ENCODE data around the gene PRTN3. TPM values are rescaled to one million over a fixed set of nuclear protein-coding genes. Genes with fewer than 3 reads are reported as not detected.
A peak's percentile ranks its signal among the peaks of the same experiment; 100 is the strongest.

Gene PRTN3
- total RNA-seq, 1 donor from 2014 or later, result not detected

DNA sequence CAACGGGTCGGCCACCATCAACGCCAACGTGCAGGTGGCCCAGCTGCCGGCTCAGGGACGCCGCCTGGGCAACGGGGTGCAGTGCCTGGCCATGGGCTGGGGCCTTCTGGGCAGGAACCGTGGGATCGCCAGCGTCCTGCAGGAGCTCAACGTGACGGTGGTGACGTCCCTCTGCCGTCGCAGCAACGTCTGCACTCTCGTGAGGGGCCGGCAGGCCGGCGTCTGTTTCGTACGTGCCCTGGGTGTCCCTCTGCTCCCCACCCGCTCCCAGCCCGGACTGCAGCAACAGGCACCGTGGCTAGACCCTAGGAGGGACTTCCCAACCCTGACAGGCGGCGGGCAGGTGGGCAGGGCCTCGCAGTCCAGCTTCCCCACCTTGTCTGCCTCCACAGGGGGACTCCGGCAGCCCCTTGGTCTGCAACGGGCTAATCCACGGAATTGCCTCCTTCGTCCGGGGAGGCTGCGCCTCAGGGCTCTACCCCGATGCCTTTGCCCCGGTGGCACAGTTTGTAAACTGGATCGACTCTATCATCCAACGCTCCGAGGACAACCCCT lies 14.8 kb downstream of the PRTN3 start:
- TF ChIP-seq, protein P1, sequence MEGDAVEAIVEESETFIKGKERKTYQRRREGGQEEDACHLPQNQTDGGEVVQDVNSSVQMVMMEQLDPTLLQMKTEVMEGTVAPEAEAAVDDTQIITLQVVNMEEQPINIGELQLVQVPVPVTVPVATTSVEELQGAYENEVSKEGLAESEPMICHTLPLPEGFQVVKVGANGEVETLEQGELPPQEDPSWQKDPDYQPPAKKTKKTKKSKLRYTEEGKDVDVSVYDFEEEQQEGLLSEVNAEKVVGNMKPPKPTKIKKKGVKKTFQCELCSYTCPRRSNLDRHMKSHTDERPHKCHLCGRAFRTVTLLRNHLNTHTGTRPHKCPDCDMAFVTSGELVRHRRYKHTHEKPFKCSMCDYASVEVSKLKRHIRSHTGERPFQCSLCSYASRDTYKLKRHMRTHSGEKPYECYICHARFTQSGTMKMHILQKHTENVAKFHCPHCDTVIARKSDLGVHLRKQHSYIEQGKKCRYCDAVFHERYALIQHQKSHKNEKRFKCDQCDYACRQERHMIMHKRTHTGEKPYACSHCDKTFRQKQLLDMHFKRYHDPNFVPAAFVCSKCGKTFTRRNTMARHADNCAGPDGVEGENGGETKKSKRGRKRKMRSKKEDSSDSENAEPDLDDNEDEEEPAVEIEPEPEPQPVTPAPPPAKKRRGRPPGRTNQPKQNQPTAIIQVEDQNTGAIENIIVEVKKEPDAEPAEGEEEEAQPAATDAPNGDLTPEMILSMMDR (IDR thresholded peaks at IDR 0.05), result no peak
- no peaks in the 10 kb centered on the region for H3K36me3 ChIP-seq
- H3K4me1 ChIP-seq, result peaks cover 21% of the 10 kb centered on the region
- H3K4me3 ChIP-seq, result no peak overlapping the region
- no peak for ATAC-seq
- H3K27ac ChIP-seq, result no peak overlapping the region
- no peak for DNase-seq
- intact Hi-C loops (cut with DNase I), result no loop called here
- no peaks in the 10 kb centered on the region for H3K9me3 ChIP-seq
- H3K27me3 ChIP-seq (ENCODE audit: low read depth), result peaks cover 23% of the 10 kb centered on the region

DNA sequence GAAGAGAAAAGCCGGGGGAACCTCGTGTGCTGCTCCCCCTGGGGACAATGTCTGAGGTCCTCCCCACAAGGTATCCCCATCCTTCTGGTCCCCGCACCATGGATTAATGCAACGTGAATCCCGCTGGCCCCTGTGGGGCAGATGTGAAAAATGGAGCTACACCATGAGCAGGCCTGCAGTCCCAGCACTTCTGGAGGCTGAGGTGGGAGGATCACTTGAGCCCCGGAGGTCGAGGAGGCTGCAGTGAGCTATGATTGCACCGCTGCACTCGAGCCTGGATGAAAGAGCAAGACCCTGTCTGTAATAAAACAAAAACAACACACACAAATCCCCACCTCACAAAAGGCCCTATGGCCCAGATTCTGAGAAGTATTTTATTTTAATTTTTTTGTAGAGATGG lies 17.5 kb downstream of the PRTN3 start:
- Histone ChIP-seq H3K4me3 (no peak overlapping the region), H3K9me3 (no peaks in the 10 kb centered on the region), H3K36me3 (no peaks in the 10 kb centered on the region), H3K27me3 (ENCODE audit: low read depth) (peaks cover 11% of the 10 kb centered on the region), H3K27ac (peak overlapping the region; percentile 71), H3K4me1 (peaks cover 15% of the 10 kb centered on the region)
- intact Hi-C loops (cut with DNase I), result no loop called here
- ATAC-seq (no peak), DNase-seq (no peak)
- TF ChIP-seq, protein P1 (IDR thresholded peaks at IDR 0.05), result no peak

- H3K27ac ChIP-seq, result peak within 1 kb of the TSS; percentile 71
- H3K4me1 ChIP-seq, result peaks cover 21% of the 10 kb centered on the region
- H3K36me3 ChIP-seq, result no peaks in the 10 kb centered on the region
- intact Hi-C loops (cut with DNase I), result no loop called here
- TF ChIP-seq, protein P1 (IDR thresholded peaks at IDR 0.05), result no peak
- peak within 1 kb of the TSS; percentile 61 for H3K4me3 ChIP-seq
- DNase-seq (peak; percentile 82), ATAC-seq (peak; percentile 9 to 53)
- no peaks in the 10 kb centered on the region for H3K9me3 ChIP-seq
- peaks cover 9% of the 10 kb centered on the region for H3K27me3 ChIP-seq (ENCODE audit: low read depth)
These were observed 18.4 kb downstream of the PRTN3 start, which contains the start of gene CFD for GRCh38 chr19:858868-859843. CFD (plus strand) TSS chr19:859664; CDS start chr19:859690, 26 bp downstream.

- peak overlapping the region; percentile 61 for H3K4me3 ChIP-seq
- H3K27ac ChIP-seq, result no peak overlapping the region
- TF ChIP-seq, protein P1 (IDR thresholded peaks at IDR 0.05), result no peak
- H3K36me3 ChIP-seq, result no peaks in the 10 kb centered on the region
- DNase-seq, result no peak
- H3K4me1 ChIP-seq, result peaks cover 22% of the 10 kb centered on the region
- H3K9me3 ChIP-seq, result no peaks in the 10 kb centered on the region
- intact Hi-C loops (cut with DNase I), result no loop called here
- H3K27me3 ChIP-seq (ENCODE audit: low read depth), result peaks cover 9% of the 10 kb centered on the region
- no peak for ATAC-seq
These were observed 20.4 kb downstream of the PRTN3 start for GRCh38 chr19:861141-861755.

DNA sequence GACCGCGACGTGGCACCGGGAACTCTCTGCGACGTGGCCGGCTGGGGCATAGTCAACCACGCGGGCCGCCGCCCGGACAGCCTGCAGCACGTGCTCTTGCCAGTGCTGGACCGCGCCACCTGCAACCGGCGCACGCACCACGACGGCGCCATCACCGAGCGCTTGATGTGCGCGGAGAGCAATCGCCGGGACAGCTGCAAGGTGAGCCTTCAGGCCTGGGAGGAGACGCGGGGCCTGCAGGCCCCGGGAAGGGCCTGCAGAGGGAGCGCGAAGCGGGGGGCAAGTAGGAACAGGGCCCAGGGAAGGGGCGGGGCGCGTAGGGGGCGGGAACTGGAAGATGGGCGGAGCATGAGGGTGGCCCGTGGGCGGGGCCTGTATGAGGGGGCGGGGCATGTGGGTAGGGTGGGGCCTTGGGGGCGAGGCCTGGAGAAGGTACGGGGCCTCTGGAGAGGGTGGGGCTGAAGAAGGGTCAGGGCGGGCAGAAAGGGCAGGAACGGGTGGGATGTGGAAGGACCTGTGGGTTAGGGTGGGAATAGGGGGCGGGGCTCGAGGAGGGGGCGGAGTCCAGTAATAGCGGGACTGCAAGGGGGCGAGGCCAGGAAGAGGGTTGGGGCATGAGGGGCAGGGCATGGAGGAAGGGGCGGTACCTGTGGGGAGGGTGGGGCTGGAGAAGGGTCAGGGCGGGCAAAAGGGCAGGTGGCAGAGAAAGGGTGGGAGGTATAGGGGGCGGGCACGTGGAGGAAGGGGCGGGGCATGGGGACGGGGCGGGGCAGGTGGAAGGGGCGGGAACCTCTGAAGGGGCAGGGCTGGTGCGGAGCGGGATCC lies 21.2 kb downstream of the PRTN3 start:
- H3K27me3 ChIP-seq (ENCODE audit: low read depth), result peaks cover 9% of the 10 kb centered on the region
- H3K36me3 ChIP-seq, result no peaks in the 10 kb centered on the region
- no peaks in the 10 kb centered on the region for H3K9me3 ChIP-seq
- intact Hi-C loops (cut with DNase I), result no loop called here
- no peak overlapping the region for H3K27ac ChIP-seq
- DNase-seq (peak; percentile 78), ATAC-seq (peak; percentile 63 to 66)
- H3K4me3 ChIP-seq, result peak overlapping the region; percentile 21
- TF ChIP-seq, protein P1 (IDR thresholded peaks at IDR 0.05), result no peak
- H3K4me1 ChIP-seq, result peaks cover 22% of the 10 kb centered on the region

All from lower lobe of right lung (tissue), 2 donors.